ENCODE measurements around the gene DBNDD1. TPM values are rescaled to one million over a fixed set of nuclear protein-coding genes. Genes with fewer than 3 reads are reported as not detected.
A peak's percentile ranks its signal among the peaks of the same experiment; 100 is the strongest.
"Not testable (repeated sequence)": the region's sequence is repeated elsewhere in the genome, so short reads cannot be mapped to it uniquely, and the experiment has no call there.

The DBNDD1 gene
- total RNA-seq, 1 experiment from 2014 or later, result 60.2 TPM

- H2AFZ ChIP-seq (ENCODE audit: low read depth, low read length, poor library complexity, severe bottlenecking); H3K27ac ChIP-seq (ENCODE audit: low read depth, low read length); H3K79me2 ChIP-seq (ENCODE audit: insufficient read depth, low read length); H4K20me1 ChIP-seq (ENCODE audit: insufficient read depth); intact Hi-C loops (cut with micrococcal nuclease); H3K4me3 ChIP-seq (replicated peaks in 1 of 2; ENCODE audit: low read depth in 1 of 2, low read length in 2 of 2); RAD21 ChIA-PET (ENCODE audit: low non-redundant PET in 1 of 2, low total read pairs in 2 of 2, uncharacterized antibody in 2 of 2, unreplicated experiment in 2 of 2); POLR2A ChIA-PET; H3K9me2 ChIP-seq (ENCODE audit: insufficient read depth); DNase-seq (ENCODE audit: low read depth, low spot score); H3K27me3 ChIP-seq (ENCODE audit: insufficient read depth, low read length); H3K9me3 ChIP-seq (ENCODE audit: control insufficient read depth in 1 of 2, insufficient read depth in 1 of 2, low read depth in 1 of 2, low read length in 2 of 2); H3K4me2 ChIP-seq (ENCODE audit: low read length); H3K4me1 ChIP-seq (ENCODE audit: control insufficient read depth in 1 of 2, insufficient read depth in 2 of 2, low read length in 2 of 2); CTCF ChIA-PET; ATAC-seq; H3K9ac ChIP-seq (ENCODE audit: low read length); BruUV-seq (replicated peaks): not testable (repeated sequence)
- H3K36me3 ChIP-seq (ENCODE audit: control insufficient read depth in 1 of 2, insufficient read depth in 2 of 2, low read length in 2 of 2), result peaks cover 2 to 14% of the 10 kb centered on the region in 2 experiments; a peak in 1 of 4 replicates
These were observed 51.2 kb downstream of the DBNDD1 start for GRCh38 chr16:89968074-89968473.

- H3K27ac ChIP-seq (ENCODE audit: low read depth, low read length); H3K4me1 ChIP-seq (ENCODE audit: control insufficient read depth in 1 of 2, insufficient read depth in 2 of 2, low read length in 2 of 2); POLR2A ChIA-PET; ATAC-seq; H4K20me1 ChIP-seq (ENCODE audit: insufficient read depth); H3K4me3 ChIP-seq (replicated peaks in 1 of 2; ENCODE audit: low read depth in 1 of 2, low read length in 2 of 2); CTCF ChIA-PET; RAD21 ChIA-PET (ENCODE audit: low non-redundant PET in 1 of 2, low total read pairs in 2 of 2, uncharacterized antibody in 2 of 2, unreplicated experiment in 2 of 2); H2AFZ ChIP-seq (ENCODE audit: low read depth, low read length, poor library complexity, severe bottlenecking); DNase-seq (ENCODE audit: low read depth, low spot score); H3K9ac ChIP-seq (ENCODE audit: low read length); H3K79me2 ChIP-seq (ENCODE audit: insufficient read depth, low read length); H3K27me3 ChIP-seq (ENCODE audit: insufficient read depth, low read length); H3K9me3 ChIP-seq (ENCODE audit: control insufficient read depth in 1 of 2, insufficient read depth in 1 of 2, low read depth in 1 of 2, low read length in 2 of 2); H3K4me2 ChIP-seq (ENCODE audit: low read length); H3K9me2 ChIP-seq (ENCODE audit: insufficient read depth); intact Hi-C loops (cut with micrococcal nuclease): not testable (repeated sequence)
- 0 out of 4 replicates have a peak, but pooled peaks cover 2 to 14% of the 10 kb centered on the region in 2 experiments for H3K36me3 ChIP-seq (ENCODE audit: control insufficient read depth in 1 of 2, insufficient read depth in 2 of 2, low read length in 2 of 2)
- BruUV-seq (replicated peaks), result TSS peak; percentile 43
These were observed 51.8 kb downstream of the DBNDD1 start for GRCh38 chr16:89967436-89967835.

- H3K36me3 ChIP-seq (ENCODE audit: control insufficient read depth in 1 of 2, insufficient read depth in 2 of 2, low read length in 2 of 2), result 0 out of 4 replicates have a peak, but pooled peaks cover 2 to 14% of the 10 kb centered on the region in 2 experiments
- no peaks in the 10 kb centered on the region for H4K20me1 ChIP-seq (ENCODE audit: insufficient read depth)
- H3K9me3 ChIP-seq (ENCODE audit: control insufficient read depth in 1 of 2, insufficient read depth in 1 of 2, low read depth in 1 of 2, low read length in 2 of 2), result no peaks in the 10 kb centered on the region; a peak in 1 of 4 replicates
- H3K9me2 ChIP-seq (ENCODE audit: insufficient read depth), result no peaks in the 10 kb centered on the region
- ATAC-seq (no peak), DNase-seq (ENCODE audit: low read depth, low spot score) (no peak)
- intact Hi-C loops (cut with micrococcal nuclease), result no loop called here
- H3K4me1 ChIP-seq (ENCODE audit: control insufficient read depth in 1 of 2, insufficient read depth in 2 of 2, low read length in 2 of 2), result peaks cover 2 to 3% of the 10 kb centered on the region in 2 experiments; a peak in 2 of 4 replicates
- no peak for TF ChIP-seq ATF3 (IDR thresholded peaks at IDR 0.05)
- no peak for TF ChIP-seq MAX (IDR thresholded peaks at IDR 0.05)
- TF ChIP-seq FOSL1 (IDR thresholded peaks at IDR 0.05; ENCODE audit: low read depth), result no peak
- no peak for TF ChIP-seq CEBPB (IDR thresholded peaks at IDR 0.05; ENCODE audit: low read depth)
- TF ChIP-seq RAD21 (IDR thresholded peaks at IDR 0.05; ENCODE audit: low read depth), result no peak
- TF ChIP-seq EGR1 (IDR thresholded peaks at IDR 0.05; ENCODE audit: low read depth), result no peak
- CTCF ChIA-PET, result no interaction called here
- H3K79me2 ChIP-seq (ENCODE audit: insufficient read depth, low read length), result no peaks in the 10 kb centered on the region
- no peak overlapping the region for H2AFZ ChIP-seq (ENCODE audit: low read depth, low read length, poor library complexity, severe bottlenecking)
- RAD21 ChIA-PET (ENCODE audit: low non-redundant PET in 1 of 2, low total read pairs in 2 of 2, uncharacterized antibody in 2 of 2, unreplicated experiment in 2 of 2), result no interaction called here
- H3K4me2 ChIP-seq (ENCODE audit: low read length), result no peak overlapping the region
- no peak overlapping the region for H3K4me3 ChIP-seq (replicated peaks in 1 of 2; ENCODE audit: low read depth in 1 of 2, low read length in 2 of 2)
- no peak overlapping the region for H3K9ac ChIP-seq (ENCODE audit: low read length)
- POLR2A ChIA-PET, result no interaction called here
- no TSS peak for BruUV-seq (replicated peaks)
- H3K27ac ChIP-seq (ENCODE audit: low read depth, low read length), result no peak overlapping the region
- H3K27me3 ChIP-seq (ENCODE audit: insufficient read depth, low read length), result no peaks in the 10 kb centered on the region
These were observed 52.5 kb downstream of the DBNDD1 start for GRCh38 chr16:89966756-89967155.
